Panc1 (cell line): ENCODE measurements around the gene AGBL4. TPM values are rescaled to one million over a fixed set of nuclear protein-coding genes. Genes with fewer than 3 reads are reported as not detected.

Experiments
- ATAC-seq: fragments of 200-7000 bp; cut with Tn5 transposase; 2 replicates; pipeline ENCODE4 v1.9.1; 2020; ENCODE audit warnings: mild to moderate bottlenecking, moderate library complexity
- BruUV-seq: library from RNA; stranded (reverse); fragments of 400-500 nt; replicated peaks from 2 replicates; lab custom pipeline; 2021; lab: Mats Ljungman, UMichigan
- CTCF ChIA-PET: fragments of 300-600 bp; sonication (Branson Sonifier 250); formaldehyde crosslinking; loops from one replicate; lab custom pipeline; 2022; ENCODE audit warnings: antibody characterized with exemption; lab: Charles Lee
- POLR2A ChIA-PET: fragments of 300-600 bp; sonication (Branson Sonifier 250); formaldehyde crosslinking; loops from one replicate; lab custom pipeline; 2022; ENCODE audit warnings: antibody characterized with exemption; lab: Charles Lee
- DNase-seq: peaks from one replicate; pipeline ENCODE4 v3.0.0-alpha.2; 2010; ENCODE audit warnings: low read depth, low spot score
- H3K27ac ChIP-seq: 2 replicates; pipeline ENCODE4 v1.5.1; 2011; ENCODE audit warnings: mild to moderate bottlenecking, low read length, inconsistent platforms
- H3K27me3 ChIP-seq: fragments of 200-500 bp; sonication (Bioruptor generic); 2 replicates; pipeline ENCODE4 v1.6.0; 2014; ENCODE audit warnings: low read length, inconsistent platforms; ENCODE audit not compliant: control insufficient read depth, insufficient read depth
- H3K36me3 ChIP-seq: fragments of 200-500 bp; sonication (Bioruptor generic); 2 replicates; pipeline ENCODE4 v1.5.1; 2014; ENCODE audit warnings: inconsistent platforms, mild to moderate bottlenecking, low read length, moderate library complexity; ENCODE audit not compliant: control insufficient read depth, insufficient read depth
- H3K4me1 ChIP-seq: 2 replicates; pipeline ENCODE4 v1.5.1; 2011; ENCODE audit warnings: inconsistent platforms, mild to moderate bottlenecking, low read length, moderate library complexity; ENCODE audit not compliant: control insufficient read depth, insufficient read depth
- H3K4me3 ChIP-seq, 2 experiments: 2 replicates each; pipeline ENCODE4 v1.5.1; 2011 to 2012; ENCODE audit warnings: low read depth in 2 of 2, low read length in 2 of 2, mild to moderate bottlenecking in 2 of 2, inconsistent platforms in 1 of 2, moderate library complexity in 1 of 2
- H3K9me3 ChIP-seq: fragments of 200-500 bp; sonication (Bioruptor generic); 2 replicates; pipeline ENCODE4 v1.5.1; 2014; ENCODE audit warnings: low read depth, mild to moderate bottlenecking, inconsistent platforms, low read length, moderate library complexity; ENCODE audit not compliant: control insufficient read depth, insufficient read depth
- POLR2AphosphoS5 ChIP-seq: IDR thresholded peaks from 2 replicates; pipeline ENCODE4 v1.6.1; 2012; ENCODE audit warnings: mild to moderate bottlenecking, low read depth, low read length, moderate library complexity
- SIN3A ChIP-seq: IDR thresholded peaks from 2 replicates; pipeline ENCODE4 v1.6.1; 2012; ENCODE audit warnings: low read depth, mild to moderate bottlenecking, low read length, moderate library complexity, borderline replicate concordance; ENCODE audit not compliant: insufficient read depth
- TCF7L2 ChIP-seq: IDR thresholded peaks from 2 replicates; pipeline ENCODE4 v1.6.1; 2011; ENCODE audit warnings: mild to moderate bottlenecking, low read depth, low read length, inconsistent platforms
- in situ Hi-C: cut with HindIII; loops from 2 replicates; pipeline ENCODE4 v1.10.0; 2016; ENCODE audit warnings: low sequenced_read_pairs, low pct_unique_long_range_greater_than_20kb
- intact Hi-C: fragments of 100-400 bp; cut with micrococcal nuclease; formaldehyde crosslinking; loops from one replicate; pipeline ENCODE4 v1.10.0; 2022; ENCODE audit not compliant: unreplicated experiment
- total RNA-seq: library from RNA; stranded (reverse); gene quantifications from one replicate; pipeline ENCODE4 v1.2.1, GENCODE V29; 2021; ENCODE audit not compliant: unreplicated experiment
- TF ChIP-seq, protein P1 (sequence below), 2 experiments: IDR thresholded peaks; 2 replicates each; pipeline ENCODE4 v1.6.1; 2011 to 2012; ENCODE audit warnings: low read depth in 2 of 2, control low read depth in 1 of 2, low read length in 1 of 2, mild to moderate bottlenecking in 1 of 2, moderate library complexity in 1 of 2; ENCODE audit not compliant: insufficient read depth in 1 of 2
- TF ChIP-seq, protein P2 (sequence below): fragments of 450-650 bp; IDR thresholded peaks from 2 replicates; pipeline ENCODE4 v1.5.1; 2017; ENCODE audit warnings: mild to moderate bottlenecking

AGBL4 gene
- total RNA-seq, 1 experiment from 2014 or later: not detected

DNA sequence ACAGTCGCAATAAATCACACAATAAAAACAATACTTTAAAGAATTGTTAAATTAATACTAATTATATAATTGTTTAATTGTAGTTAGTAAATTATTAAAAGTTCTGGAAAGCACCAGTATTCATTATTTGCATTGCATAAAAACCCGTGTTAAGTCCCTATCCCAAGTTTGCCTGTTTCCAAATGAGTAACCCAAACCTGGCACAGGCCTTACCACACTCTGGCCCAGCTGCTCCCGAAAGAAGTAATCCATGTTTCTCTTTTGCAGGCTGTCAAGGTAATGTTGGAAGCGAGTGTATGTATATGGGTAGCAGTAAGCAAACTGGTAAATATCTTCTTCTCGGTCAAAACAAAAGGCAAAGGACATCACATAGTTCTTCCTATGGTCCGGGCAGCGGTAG lies 978.4 kb downstream of the AGBL4 start:
- Histone ChIP-seq H3K36me3 (no peaks in the 10 kb centered on the region), H3K4me1 (no peaks in the 10 kb centered on the region), H3K27me3 (no peaks in the 10 kb centered on the region), H3K9me3 (no peaks in the 10 kb centered on the region), H3K27ac (no peak overlapping the region), H3K4me3 (no peak overlapping the region)
- intact Hi-C loops (no loop called here), in situ Hi-C loops (no loop called here)
- DNase-seq: no peak
- ChIA-PET CTCF (no interaction called here), POLR2A (no interaction called here)
- no peak for ATAC-seq
- BruUV-seq: no TSS peak
- TF ChIP-seq, protein P1, sequence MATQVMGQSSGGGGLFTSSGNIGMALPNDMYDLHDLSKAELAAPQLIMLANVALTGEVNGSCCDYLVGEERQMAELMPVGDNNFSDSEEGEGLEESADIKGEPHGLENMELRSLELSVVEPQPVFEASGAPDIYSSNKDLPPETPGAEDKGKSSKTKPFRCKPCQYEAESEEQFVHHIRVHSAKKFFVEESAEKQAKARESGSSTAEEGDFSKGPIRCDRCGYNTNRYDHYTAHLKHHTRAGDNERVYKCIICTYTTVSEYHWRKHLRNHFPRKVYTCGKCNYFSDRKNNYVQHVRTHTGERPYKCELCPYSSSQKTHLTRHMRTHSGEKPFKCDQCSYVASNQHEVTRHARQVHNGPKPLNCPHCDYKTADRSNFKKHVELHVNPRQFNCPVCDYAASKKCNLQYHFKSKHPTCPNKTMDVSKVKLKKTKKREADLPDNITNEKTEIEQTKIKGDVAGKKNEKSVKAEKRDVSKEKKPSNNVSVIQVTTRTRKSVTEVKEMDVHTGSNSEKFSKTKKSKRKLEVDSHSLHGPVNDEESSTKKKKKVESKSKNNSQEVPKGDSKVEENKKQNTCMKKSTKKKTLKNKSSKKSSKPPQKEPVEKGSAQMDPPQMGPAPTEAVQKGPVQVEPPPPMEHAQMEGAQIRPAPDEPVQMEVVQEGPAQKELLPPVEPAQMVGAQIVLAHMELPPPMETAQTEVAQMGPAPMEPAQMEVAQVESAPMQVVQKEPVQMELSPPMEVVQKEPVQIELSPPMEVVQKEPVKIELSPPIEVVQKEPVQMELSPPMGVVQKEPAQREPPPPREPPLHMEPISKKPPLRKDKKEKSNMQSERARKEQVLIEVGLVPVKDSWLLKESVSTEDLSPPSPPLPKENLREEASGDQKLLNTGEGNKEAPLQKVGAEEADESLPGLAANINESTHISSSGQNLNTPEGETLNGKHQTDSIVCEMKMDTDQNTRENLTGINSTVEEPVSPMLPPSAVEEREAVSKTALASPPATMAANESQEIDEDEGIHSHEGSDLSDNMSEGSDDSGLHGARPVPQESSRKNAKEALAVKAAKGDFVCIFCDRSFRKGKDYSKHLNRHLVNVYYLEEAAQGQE (IDR thresholded peaks at IDR 0.05; ENCODE audit: insufficient read depth in 1 of 2, low read depth in 2 of 2, low read length in 1 of 2): no peak
- TF ChIP-seq SIN3A: no peak
- no peak for TF ChIP-seq POLR2AphosphoS5
- TF ChIP-seq, protein P2, sequence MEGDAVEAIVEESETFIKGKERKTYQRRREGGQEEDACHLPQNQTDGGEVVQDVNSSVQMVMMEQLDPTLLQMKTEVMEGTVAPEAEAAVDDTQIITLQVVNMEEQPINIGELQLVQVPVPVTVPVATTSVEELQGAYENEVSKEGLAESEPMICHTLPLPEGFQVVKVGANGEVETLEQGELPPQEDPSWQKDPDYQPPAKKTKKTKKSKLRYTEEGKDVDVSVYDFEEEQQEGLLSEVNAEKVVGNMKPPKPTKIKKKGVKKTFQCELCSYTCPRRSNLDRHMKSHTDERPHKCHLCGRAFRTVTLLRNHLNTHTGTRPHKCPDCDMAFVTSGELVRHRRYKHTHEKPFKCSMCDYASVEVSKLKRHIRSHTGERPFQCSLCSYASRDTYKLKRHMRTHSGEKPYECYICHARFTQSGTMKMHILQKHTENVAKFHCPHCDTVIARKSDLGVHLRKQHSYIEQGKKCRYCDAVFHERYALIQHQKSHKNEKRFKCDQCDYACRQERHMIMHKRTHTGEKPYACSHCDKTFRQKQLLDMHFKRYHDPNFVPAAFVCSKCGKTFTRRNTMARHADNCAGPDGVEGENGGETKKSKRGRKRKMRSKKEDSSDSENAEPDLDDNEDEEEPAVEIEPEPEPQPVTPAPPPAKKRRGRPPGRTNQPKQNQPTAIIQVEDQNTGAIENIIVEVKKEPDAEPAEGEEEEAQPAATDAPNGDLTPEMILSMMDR: no peak
- TF ChIP-seq TCF7L2: no peak

DNA sequence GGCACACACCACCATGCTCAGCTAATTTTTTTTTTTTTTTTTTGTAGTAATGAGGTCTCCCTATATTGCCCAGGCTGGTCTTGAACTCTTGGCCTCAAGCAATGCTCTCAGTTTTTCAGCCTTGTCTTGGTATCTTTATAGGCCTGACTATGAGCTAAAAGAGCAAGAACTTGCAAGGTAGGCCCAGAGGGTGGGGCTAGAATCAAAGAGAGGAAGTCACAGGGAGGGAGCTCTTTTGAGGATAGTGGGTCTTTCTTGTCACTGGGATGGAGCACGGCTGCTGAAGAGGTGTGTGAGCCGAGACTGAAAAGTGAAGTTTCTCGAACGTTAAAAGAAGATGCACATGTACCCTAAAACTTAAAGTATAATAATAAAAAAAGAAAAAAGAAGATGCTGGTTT lies 987.1 kb downstream of the AGBL4 start:
- CTCF ChIA-PET: no interaction called here
- no peaks in the 10 kb centered on the region for H3K9me3 ChIP-seq
- POLR2A ChIA-PET: no interaction called here

More for the DNA sequence above, 987.1 kb downstream of the AGBL4 start:
- in situ Hi-C loops: no loop called here
- BruUV-seq: no TSS peak
- intact Hi-C loops: no loop called here
- DNase-seq (no peak), ATAC-seq (no peak)
- H3K27me3 ChIP-seq: no peaks in the 10 kb centered on the region
- H3K27ac ChIP-seq: no peak overlapping the region
- H3K4me1 ChIP-seq: no peaks in the 10 kb centered on the region
- H3K36me3 ChIP-seq: no peaks in the 10 kb centered on the region
- no peak overlapping the region for H3K4me3 ChIP-seq
- TF ChIP-seq SIN3A: no peak
- TF ChIP-seq TCF7L2: no peak
- no peak for TF ChIP-seq POLR2AphosphoS5
- TF ChIP-seq, protein P1 (IDR thresholded peaks at IDR 0.05; ENCODE audit: insufficient read depth in 1 of 2, low read depth in 2 of 2, low read length in 1 of 2): no peak
- TF ChIP-seq, protein P2: no peak
